Bronchial epithelial cell (primary cell): ENCODE results near the gene MAPK7. TPM values are rescaled to one million over a fixed set of nuclear protein-coding genes. Genes with fewer than 3 reads are reported as not detected.

ENCODE experiments used
- DNase-seq: peaks from one replicate; pipeline ENCODE4 v3.0.0-alpha.2; 2010; ENCODE audit warnings: low read depth
- FAIRE-seq: peaks from 2 replicates; lab custom pipeline; 2011; peaks lifted over from hg19 to GRCh38; lab: Jason Lieb, UNC
- H3K27me3 ChIP-seq: 2 replicates; pipeline ENCODE4 v1.5.1; 2011; ENCODE audit warnings: low read length; ENCODE audit not compliant: control insufficient read depth, insufficient read depth
- H3K36me3 ChIP-seq: 2 replicates; pipeline ENCODE4 v1.5.1; 2011; ENCODE audit warnings: low read length; ENCODE audit not compliant: control insufficient read depth, insufficient read depth
- H3K4me3 ChIP-seq: 2 replicates; pipeline ENCODE4 v1.5.1; 2011; ENCODE audit warnings: mild to moderate bottlenecking, low read depth, low read length, control low read depth
- total RNA-seq: library from RNA; depleted of rRNA; stranded (reverse); fragments of >200 nt; gene quantifications from 2 replicates; pipeline ENCODE4 v1.2.1, GENCODE V29; 2014
- TF ChIP-seq, protein P1 (sequence below): IDR thresholded peaks from 2 replicates; pipeline ENCODE4 v1.5.1; 2011; ENCODE audit warnings: mild to moderate bottlenecking, moderate library complexity, low read length, control low read depth, inconsistent platforms; ENCODE audit not compliant: insufficient read depth, severe bottlenecking

Gene MAPK7
- total RNA-seq, 1 donor from 2014 or later, result 6.8 TPM

DNA sequence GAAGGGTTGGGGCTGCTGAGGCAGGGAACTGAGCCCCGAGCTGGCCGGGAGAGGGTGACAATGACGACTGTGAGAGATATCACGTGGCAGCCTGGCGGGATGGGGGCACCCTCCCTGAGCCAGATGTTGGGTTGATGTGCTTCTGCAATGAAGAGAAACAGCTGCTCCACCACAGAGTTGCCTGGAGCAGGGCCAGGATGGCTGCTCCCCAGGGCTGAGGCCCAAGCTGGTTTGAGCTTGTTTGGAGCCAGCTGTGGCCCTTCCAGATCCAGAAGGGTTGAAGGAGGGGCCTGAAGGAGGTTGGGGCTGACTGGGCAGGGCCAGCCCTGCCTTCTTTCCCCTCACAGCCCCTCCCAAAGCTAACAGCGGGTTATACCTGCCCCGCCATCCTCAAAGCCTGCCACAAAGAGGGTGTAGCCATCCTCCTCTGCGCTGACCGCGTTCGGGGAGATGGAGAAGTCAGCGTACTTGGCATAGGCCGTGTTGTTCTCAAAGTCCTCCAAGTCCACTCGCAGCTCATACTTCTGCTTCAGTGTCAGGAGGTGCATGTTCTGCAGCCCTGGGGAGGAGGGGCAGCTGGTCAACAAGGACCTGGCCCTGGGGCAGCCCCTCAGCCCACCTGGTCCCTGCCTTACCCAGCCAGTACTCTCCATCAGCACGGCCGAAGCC, 6.6 kb downstream of the MAPK7 start:
- H3K4me3 ChIP-seq, result no peak overlapping the region
- H3K27me3 ChIP-seq, result no peaks in the 10 kb centered on the region
- H3K36me3 ChIP-seq, result peaks cover 35% of the 10 kb centered on the region
- TF ChIP-seq, protein P1, sequence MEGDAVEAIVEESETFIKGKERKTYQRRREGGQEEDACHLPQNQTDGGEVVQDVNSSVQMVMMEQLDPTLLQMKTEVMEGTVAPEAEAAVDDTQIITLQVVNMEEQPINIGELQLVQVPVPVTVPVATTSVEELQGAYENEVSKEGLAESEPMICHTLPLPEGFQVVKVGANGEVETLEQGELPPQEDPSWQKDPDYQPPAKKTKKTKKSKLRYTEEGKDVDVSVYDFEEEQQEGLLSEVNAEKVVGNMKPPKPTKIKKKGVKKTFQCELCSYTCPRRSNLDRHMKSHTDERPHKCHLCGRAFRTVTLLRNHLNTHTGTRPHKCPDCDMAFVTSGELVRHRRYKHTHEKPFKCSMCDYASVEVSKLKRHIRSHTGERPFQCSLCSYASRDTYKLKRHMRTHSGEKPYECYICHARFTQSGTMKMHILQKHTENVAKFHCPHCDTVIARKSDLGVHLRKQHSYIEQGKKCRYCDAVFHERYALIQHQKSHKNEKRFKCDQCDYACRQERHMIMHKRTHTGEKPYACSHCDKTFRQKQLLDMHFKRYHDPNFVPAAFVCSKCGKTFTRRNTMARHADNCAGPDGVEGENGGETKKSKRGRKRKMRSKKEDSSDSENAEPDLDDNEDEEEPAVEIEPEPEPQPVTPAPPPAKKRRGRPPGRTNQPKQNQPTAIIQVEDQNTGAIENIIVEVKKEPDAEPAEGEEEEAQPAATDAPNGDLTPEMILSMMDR, result no peak
- DNase-seq, result peak; percentile 57
- FAIRE-seq, result no peak

DNA sequence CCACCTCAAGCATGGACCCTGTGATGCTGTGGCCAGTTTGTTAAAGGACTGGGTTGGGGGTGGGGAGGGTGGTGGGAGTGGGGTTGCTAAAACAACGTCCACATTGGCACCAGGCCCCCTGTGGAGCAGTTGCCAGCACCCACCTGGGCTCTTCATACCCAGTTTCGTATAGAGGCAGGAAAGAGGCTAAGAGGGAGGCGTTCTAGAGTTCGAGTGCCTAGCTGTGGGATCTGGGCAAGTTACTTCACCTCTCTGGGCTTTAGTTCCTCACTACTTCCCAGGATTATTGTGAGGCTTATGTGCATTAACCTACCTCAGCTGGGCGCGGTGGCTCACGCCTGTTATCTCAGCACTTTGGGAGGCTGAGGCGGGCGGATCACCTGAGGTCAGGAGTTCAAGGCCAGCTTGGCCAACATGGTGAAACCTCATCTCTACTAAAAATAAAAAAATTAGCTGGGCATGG, 7.3 kb downstream of the MAPK7 start:
- H3K27me3 ChIP-seq, result no peaks in the 10 kb centered on the region
- no peak overlapping the region for H3K4me3 ChIP-seq
- DNase-seq, result no peak
- H3K36me3 ChIP-seq, result peaks cover 30% of the 10 kb centered on the region
- FAIRE-seq, result no peak
- TF ChIP-seq, protein P1, result no peak

DNA sequence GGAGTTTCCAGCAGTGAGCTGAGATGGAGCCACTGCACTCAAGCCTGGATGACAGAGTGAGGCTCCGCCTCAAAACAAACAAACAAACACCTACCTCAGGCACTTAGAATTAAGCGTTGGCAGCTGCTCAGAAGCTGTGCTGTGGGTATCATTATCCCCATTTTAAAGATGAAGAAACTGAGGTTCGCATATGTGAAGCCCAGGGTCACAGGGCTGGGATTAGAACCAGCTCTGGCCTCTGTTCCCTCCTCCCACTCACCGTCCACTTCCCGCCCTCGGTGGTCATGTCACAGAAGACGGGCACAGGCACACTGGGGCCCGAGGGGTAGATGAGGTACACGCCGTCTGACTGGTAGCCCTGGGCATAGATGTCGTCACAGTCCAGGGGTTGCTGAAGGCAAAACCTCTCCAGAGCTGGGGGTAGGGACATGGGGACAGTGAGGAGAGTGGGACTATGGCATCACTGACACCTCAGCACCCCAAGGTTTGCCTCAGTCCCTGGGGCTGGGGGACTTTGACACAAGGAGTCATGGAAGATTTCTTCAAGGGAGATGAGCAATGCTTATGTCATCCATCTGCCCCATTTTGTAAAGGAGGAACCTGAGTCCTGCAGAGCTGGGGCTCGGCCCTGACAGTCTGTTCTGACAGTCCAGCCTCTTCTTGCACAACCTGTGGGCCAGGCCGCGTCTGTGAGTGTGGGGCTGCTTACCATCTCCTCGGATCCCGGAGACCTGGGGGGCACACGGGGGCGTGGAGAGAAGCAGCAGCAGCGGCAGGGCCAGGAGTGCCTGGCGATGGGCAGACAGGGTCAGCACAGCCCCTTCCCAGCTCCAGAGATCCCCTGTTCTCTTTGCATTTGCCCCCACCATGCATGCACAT, 8.0 kb downstream of the MAPK7 start:
- peaks cover 23% of the 10 kb centered on the region for H3K36me3 ChIP-seq
- peak; percentile 95 for DNase-seq
- H3K27me3 ChIP-seq, result no peaks in the 10 kb centered on the region
- no peak overlapping the region for H3K4me3 ChIP-seq
- TF ChIP-seq, protein P1, result no peak
- peak; percentile 58 for FAIRE-seq

DNA sequence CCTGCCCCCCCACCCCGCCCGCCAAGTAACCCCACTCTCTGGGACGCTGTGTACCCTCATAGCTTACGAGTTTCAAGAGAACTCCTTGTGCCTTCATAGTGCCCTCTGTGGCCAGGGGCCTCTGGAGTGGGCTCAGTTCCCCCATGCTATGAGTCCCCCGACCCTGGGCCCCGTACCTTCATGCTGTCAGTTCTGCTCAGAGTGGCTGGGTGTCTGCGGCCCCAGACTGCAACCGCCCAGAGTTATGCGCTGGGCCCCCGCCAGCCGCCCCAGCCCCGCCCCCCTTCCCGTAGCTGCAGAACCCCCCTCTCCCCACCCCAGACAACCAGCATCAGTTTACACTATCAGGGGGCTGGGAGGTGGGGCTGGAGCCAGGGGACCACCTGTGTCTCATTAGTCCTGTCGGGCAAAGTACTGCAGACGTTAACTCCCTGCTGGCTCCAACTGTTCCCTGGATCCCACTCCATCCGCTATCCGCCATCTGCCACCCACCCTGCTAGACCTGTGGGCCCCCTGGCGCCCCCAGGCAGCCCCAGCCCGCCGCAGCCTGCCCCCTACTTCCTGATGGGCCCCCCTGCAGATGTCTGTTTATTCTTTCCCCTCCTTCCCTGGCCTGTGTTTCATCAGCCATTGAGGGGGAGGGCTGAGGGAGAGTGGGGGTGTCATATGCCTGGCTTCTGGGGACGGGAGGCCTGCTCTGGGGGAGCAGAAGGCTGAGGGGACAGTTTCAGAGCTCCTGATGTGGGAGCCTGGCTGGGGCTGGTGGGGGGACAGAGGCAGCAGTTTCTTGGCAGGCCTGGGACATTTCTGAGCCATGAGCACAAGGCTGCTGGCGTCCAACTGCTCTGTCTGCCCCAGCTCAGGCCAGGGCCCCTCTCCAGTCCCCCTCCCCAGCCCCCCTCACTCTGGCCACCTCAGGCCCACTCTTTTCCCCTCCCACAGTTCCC, 8.9 kb downstream of the MAPK7 start, which contains the start of gene MFAP4:
Gene MFAP4 (minus strand): TSS at position 217 of the 947 bp plus-strand sequence. CDS start 35 bp downstream, at position 182.
- DNase-seq (no peak), FAIRE-seq (no peak)
- TF ChIP-seq, protein P1, result no peak
- no peak within 1 kb of the TSS for H3K4me3 ChIP-seq
- H3K36me3 ChIP-seq, result peaks cover 14% of the 10 kb centered on the region
- no peaks in the 10 kb centered on the region for H3K27me3 ChIP-seq

DNA sequence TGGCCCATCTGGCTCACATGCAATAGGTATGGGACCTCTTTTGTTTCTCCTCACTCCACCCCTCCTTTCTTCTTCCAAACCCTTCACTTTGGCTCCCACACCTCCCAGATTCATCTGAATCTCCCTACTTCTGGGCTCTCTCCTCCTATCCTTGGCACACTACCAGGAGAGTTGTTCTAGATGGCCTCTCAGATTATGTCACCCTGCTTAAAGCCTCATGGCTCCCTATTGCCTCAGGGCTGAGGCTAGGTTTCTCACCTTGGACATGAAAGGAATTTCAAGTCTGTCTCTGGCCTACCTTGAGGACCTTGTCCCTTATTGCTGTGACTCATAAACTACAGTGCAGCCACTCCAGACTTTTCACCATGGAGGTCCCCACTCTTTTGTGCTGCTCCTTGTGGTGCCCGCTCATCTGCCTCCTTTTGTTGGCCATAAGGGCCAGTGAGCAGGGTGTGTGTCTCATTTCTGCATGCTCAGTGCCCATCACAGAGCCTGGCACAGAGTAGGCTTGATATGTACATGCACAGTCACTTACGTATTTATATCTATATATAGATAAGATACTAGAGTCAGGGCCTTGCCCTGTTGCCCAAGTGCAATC, 9.7 kb downstream of the MAPK7 start:
- FAIRE-seq, result peak; percentile 80
- H3K4me3 ChIP-seq, result no peak overlapping the region
- no peaks in the 10 kb centered on the region for H3K27me3 ChIP-seq
- peak; percentile 23 for DNase-seq
- peaks cover 8% of the 10 kb centered on the region for H3K36me3 ChIP-seq
- TF ChIP-seq, protein P1, result no peak
